Measurements from ENCODE around the gene PRRC1.

The PRRC1 gene

DNA sequence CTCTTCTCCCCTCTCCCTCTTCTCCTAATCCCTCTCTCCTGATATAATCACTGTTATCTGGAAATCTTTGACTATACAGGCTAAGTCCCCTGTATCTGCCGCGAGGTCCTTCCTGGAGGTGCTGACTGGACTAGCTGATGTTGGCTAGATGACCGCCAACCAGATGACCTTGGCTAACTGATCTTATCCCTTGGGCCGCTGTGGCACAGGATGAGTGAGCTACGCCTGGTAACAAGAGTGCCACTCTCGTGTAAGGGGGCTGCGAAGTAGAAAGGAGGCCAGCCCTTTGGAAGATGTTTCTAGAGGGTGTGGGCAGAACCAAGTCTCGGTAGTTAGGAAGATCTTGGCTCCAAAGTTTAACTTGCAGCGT lies 345 bp upstream of the PRRC1 start:
- DNase-seq (ENCODE audit: low read depth) = no peak
- TF ChIP-seq, protein P1, sequence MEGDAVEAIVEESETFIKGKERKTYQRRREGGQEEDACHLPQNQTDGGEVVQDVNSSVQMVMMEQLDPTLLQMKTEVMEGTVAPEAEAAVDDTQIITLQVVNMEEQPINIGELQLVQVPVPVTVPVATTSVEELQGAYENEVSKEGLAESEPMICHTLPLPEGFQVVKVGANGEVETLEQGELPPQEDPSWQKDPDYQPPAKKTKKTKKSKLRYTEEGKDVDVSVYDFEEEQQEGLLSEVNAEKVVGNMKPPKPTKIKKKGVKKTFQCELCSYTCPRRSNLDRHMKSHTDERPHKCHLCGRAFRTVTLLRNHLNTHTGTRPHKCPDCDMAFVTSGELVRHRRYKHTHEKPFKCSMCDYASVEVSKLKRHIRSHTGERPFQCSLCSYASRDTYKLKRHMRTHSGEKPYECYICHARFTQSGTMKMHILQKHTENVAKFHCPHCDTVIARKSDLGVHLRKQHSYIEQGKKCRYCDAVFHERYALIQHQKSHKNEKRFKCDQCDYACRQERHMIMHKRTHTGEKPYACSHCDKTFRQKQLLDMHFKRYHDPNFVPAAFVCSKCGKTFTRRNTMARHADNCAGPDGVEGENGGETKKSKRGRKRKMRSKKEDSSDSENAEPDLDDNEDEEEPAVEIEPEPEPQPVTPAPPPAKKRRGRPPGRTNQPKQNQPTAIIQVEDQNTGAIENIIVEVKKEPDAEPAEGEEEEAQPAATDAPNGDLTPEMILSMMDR (IDR thresholded peaks at IDR 0.05; ENCODE audit: control insufficient read depth, insufficient read depth, low read depth, low read length, missing control alignments) = no peak
- H3K4me3 ChIP-seq (ENCODE audit: control insufficient read depth, low read depth, low read length) = peak overlapping the region; percentile 99

DNA sequence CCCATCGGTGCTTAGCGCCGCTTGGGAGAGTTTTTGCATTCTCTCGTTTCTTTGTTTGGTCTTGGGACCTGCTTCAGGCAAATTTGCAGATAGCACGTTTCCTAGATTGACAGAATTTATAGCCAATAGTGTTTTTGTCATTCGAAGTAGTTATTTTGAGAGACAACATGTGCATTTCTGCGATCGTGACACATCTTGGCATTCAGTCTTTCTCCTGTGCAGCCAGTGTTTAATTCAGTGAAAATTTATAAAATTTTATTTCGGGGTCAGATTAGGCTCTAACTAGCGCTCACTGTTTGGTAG lies 830 bp downstream of the PRRC1 start:
- DNase-seq (ENCODE audit: low read depth) = peak; percentile 14
- TF ChIP-seq, protein P1 (IDR thresholded peaks at IDR 0.05; ENCODE audit: control insufficient read depth, insufficient read depth, low read depth, low read length, missing control alignments) = no peak
- H3K4me3 ChIP-seq (ENCODE audit: control insufficient read depth, low read depth, low read length) = peak overlapping the region; percentile 99

DNA sequence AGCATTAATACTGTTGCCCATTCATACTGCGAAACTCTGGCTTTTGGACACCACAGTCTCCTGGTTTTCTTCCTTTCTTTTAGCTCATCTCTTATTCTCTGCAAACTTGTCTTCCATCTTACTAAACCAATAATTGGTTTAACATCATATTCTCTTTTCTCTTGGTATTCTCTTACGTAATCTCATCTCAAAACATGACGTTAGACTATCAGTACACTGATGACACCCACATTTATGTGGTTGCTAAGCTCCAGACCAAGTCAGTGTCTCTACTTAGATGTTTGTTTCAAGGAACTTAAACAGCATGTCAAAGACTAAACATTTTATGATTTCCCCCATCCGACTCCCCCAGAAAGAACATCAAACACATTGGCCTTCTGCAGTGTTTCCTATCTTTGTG lies 2.1 kb downstream of the PRRC1 start:
- peak overlapping the region; percentile 99 for H3K4me3 ChIP-seq (ENCODE audit: control insufficient read depth, low read depth, low read length)

DNA sequence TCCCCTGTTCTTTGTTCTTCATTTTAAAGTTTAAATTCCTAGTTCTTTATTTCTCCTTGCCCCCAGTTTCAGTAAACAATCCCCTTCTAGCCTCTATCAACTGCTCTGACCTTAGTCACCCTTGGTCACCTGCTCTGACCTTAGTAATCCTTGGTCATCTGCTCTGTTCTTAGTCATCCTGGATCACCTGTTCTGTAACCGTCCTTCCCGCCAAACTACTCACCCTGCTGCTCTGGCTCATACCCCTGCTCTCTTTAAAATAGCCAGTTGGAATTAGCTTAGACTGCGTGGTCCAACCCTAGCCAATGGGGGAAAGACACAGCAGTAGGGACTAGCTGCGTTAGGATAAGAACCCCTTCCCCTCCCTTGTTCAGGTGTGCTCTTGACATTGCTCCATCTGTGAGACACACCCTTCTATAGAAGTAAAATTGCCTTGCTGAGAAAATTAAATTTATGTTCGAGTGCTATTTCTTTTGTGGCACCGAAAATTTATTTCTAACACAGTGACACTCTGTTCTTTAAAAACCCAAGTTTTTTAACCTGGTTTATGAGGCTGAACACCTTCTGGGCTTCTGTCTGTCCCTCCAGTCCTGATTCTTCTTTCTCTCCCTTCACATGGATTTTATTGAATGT lies 3.8 kb downstream of the PRRC1 start:
- no peak overlapping the region for H3K4me3 ChIP-seq (ENCODE audit: control insufficient read depth, low read depth, low read length)
- TF ChIP-seq, protein P1 (IDR thresholded peaks at IDR 0.05; ENCODE audit: control insufficient read depth, insufficient read depth, low read depth, low read length, missing control alignments) = no peak
- DNase-seq (ENCODE audit: low read depth) = no peak

More for the DNA sequence above, 2.1 kb downstream of the PRRC1 start:
- no peak for DNase-seq (ENCODE audit: low read depth)
- TF ChIP-seq, protein P1 (IDR thresholded peaks at IDR 0.05; ENCODE audit: control insufficient read depth, insufficient read depth, low read depth, low read length, missing control alignments) = no peak

DNA sequence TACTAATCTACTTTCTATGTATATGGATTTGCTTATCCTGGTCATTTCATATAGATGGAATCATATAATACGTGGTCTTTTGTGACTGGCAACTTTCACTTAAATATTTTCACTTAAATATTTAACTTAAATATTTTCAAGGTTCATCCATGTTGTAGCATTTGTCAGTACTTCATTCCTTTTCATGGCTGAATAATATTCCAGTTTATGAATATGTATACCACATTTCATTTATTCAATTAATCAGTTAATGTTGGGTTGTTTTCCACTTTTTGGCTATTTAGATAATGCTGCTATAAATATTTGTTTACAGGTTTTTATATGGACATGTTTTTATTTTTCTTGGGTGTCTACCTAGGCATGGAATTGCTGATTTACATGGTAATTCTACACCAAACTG lies 7.7 kb downstream of the PRRC1 start:
- H3K4me3 ChIP-seq (ENCODE audit: control insufficient read depth, low read depth, low read length) = no peak overlapping the region
- TF ChIP-seq, protein P1 (IDR thresholded peaks at IDR 0.05; ENCODE audit: control insufficient read depth, insufficient read depth, low read depth, low read length, missing control alignments) = no peak
- no peak for DNase-seq (ENCODE audit: low read depth)

DNA sequence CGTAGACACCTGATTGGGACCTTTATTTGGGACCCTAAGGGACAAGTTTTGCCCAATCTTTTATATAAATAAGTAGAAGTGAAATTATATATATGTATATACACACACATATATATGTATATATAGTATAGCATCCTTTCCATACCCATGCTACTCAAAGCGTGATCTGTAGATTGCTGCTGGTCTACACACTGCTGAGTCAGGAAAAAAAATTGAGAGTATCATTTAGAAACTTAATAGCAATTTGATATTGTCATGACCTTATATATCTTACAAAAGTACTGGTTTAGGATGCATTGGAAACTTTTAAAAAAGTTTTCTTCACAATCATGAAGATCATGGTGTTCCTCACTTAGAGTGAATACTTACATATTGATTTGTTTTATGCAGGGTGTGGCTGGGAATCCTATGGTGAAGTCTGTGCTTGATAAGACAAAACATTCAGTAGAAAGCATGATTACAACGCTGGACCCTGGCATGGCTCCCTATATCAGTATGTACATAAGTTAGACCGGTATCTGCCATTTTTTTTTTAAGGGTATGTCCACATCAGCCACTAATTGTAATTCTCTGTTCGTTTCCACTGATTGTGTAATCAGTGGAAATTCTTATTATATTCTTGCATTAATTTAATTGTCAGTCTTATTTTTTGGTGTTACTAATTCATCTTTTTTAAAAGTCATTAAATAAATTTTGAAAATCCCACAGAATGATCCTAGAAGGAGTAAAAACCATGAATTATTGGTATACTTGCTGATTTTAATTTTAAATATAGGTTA lies 12.7 kb downstream of the PRRC1 start:
- H3K4me3 ChIP-seq (ENCODE audit: control insufficient read depth, low read depth, low read length) = no peak overlapping the region
- no peak for DNase-seq (ENCODE audit: low read depth)
- TF ChIP-seq, protein P1 (IDR thresholded peaks at IDR 0.05; ENCODE audit: control insufficient read depth, insufficient read depth, low read depth, low read length, missing control alignments) = no peak
